Measurements from ENCODE around the gene MOB3A.

Gene MOB3A

GRCh38 chr19:2081873-2082810 is 14.0 kb downstream of the MOB3A start:
- peak; percentile 65 for DNase-seq (ENCODE audit: low spot score)

GRCh38 chr19:2080336-2080988 is 15.7 kb downstream of the MOB3A start:
- no peak for DNase-seq (ENCODE audit: low spot score)

- DNase-seq (ENCODE audit: low spot score): no peak
Measured at GRCh38 chr19:2079865-2080301, 16.2 kb downstream of the MOB3A start.

GRCh38 chr19:2079076-2079864 is 16.9 kb downstream of the MOB3A start:
- no peak for DNase-seq (ENCODE audit: low spot score)

- DNase-seq (ENCODE audit: low spot score): no peak
Measured at GRCh38 chr19:2077833-2078619, 18.1 kb downstream of the MOB3A start.

- no peak for DNase-seq (ENCODE audit: low spot score)
Measured at GRCh38 chr19:2077398-2077797, 18.7 kb downstream of the MOB3A start.

- DNase-seq (ENCODE audit: low spot score): no peak
Measured at GRCh38 chr19:2076526-2076944, 19.6 kb downstream of the MOB3A start.

- DNase-seq (ENCODE audit: low spot score): no peak
Measured at GRCh38 chr19:2072757-2073551, 23.2 kb downstream of the MOB3A start.

GRCh38 chr19:2070986-2071673 is 25.0 kb downstream of the MOB3A start:
- DNase-seq (ENCODE audit: low spot score): no peak

GRCh38 chr19:2070436-2070827 is 25.7 kb downstream of the MOB3A start:
- DNase-seq (ENCODE audit: low spot score): no peak

- DNase-seq (ENCODE audit: low spot score): no peak
Measured at GRCh38 chr19:2064788-2065524, 31.2 kb downstream of the MOB3A start.

GRCh38 chr19:2064395-2064787 is 31.7 kb downstream of the MOB3A start:
- DNase-seq (ENCODE audit: low spot score): no peak

- DNase-seq (ENCODE audit: low spot score): no peak
Measured at GRCh38 chr19:2063824-2064223, 32.3 kb downstream of the MOB3A start.

GRCh38 chr19:2062770-2063169 is 33.4 kb downstream of the MOB3A start:
- DNase-seq (ENCODE audit: low spot score): no peak

GRCh38 chr19:2062389-2062729 is 33.8 kb downstream of the MOB3A start:
- no peak for DNase-seq (ENCODE audit: low spot score)

GRCh38 chr19:2061495-2062388 is 34.4 kb downstream of the MOB3A start:
- DNase-seq (ENCODE audit: low spot score): peak; percentile 99

- DNase-seq (ENCODE audit: low spot score): no peak
Measured at GRCh38 chr19:2060884-2061494, 35.1 kb downstream of the MOB3A start.
